Stimulated activated memory B cell treated with anti-CD40 and anti-IgM and Interleukin-4, amounts not matched to agents 10 μg/mL and 1 μg/mL and 100 μg/mL, for 72 hours (primary cell): ENCODE results near the gene RUBCN.
"Not testable (repeated sequence)": the region's sequence is repeated elsewhere in the genome, so short reads cannot be mapped to it uniquely, and the experiment has no call there.

Source experiments
- ATAC-seq: fragments of 150-1000 bp; cut with Tn5 transposase; 2 replicates; pipeline ENCODE4 v1.10.0; 2021
- H3K27ac Mint-ChIP-seq: one replicate; pipeline ENCODE4 v1.8.0; 2022; ENCODE audit warnings: mild to moderate bottlenecking, mixed read lengths
- H3K27me3 Mint-ChIP-seq: one replicate; pipeline ENCODE4 v1.8.0; 2022; ENCODE audit warnings: mixed read lengths
- H3K36me3 Mint-ChIP-seq: one replicate; pipeline ENCODE4 v1.8.0; 2022; ENCODE audit warnings: mixed read lengths
- H3K4me1 Mint-ChIP-seq: one replicate; pipeline ENCODE4 v1.8.0; 2022; ENCODE audit warnings: mixed read lengths
- H3K4me3 Mint-ChIP-seq: one replicate; pipeline ENCODE4 v1.8.0; 2022; ENCODE audit warnings: mild to moderate bottlenecking, moderate library complexity, mixed read lengths
- H3K9me3 Mint-ChIP-seq: one replicate; pipeline ENCODE4 v1.8.0; 2022; ENCODE audit warnings: mixed read lengths

Gene RUBCN

DNA sequence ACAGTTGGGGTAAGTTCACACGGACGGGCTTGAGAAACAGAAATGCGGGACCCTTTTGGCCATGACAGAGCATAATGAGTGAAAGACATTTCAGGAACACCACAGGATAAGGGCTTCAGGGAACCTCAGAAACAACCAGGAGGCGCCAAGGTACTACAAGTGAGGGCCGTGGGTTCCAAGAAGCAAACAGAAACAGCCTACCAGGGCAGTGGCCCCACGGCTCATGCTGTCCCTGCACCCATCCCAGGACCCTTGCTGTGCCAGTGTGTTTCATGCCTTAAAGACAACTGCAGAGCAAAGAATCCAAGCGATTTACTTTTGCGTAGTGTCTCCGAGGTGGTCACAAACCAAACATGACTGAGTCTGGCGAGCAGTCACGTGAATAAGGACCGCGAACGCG, 54.0 kb downstream of the RUBCN start:
- Mint-ChIP-seq H3K36me3 (peaks cover 67% of the 10 kb centered on the region), H3K4me1 (peaks cover 6% of the 10 kb centered on the region), H3K27ac (no peak overlapping the region), H3K9me3 (no peaks in the 10 kb centered on the region), H3K4me3 (no peak overlapping the region), H3K27me3 (no peaks in the 10 kb centered on the region)
- ATAC-seq, result no peak

DNA sequence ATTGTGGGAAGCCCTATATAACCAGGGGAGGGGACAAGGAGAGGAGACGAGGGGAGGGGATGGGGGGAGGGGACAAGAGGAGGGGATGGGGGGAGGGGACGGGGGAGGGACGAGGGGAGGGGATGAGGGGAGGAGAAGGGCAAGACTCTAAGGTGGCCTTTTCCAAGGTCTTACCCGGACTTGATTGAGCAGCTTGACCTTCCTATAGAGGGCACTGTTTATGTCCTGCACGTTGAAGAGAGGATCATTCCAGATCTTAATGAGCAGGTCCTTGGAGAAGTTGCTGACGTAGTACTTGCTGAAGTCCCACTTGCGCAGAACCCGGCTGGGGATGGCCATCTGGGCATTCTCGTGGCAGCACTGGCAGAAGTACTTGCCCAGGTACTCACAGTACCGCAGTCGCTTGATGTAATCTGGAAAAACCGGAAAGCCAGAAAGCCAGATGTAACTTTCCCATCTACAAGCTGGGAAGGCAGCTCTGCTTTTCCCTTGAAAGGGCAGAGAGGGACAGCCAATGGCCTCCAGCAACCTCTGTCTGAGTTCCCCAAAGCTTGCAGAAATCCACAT, 55.7 kb downstream of the RUBCN start:
- H3K4me3 Mint-ChIP-seq, result no peak overlapping the region
- H3K4me1 Mint-ChIP-seq, result peaks cover 16% of the 10 kb centered on the region
- ATAC-seq, result no peak
- H3K9me3 Mint-ChIP-seq, result no peaks in the 10 kb centered on the region
- H3K36me3 Mint-ChIP-seq, result peaks cover 70% of the 10 kb centered on the region
- no peak overlapping the region for H3K27ac Mint-ChIP-seq
- H3K27me3 Mint-ChIP-seq, result no peaks in the 10 kb centered on the region

DNA sequence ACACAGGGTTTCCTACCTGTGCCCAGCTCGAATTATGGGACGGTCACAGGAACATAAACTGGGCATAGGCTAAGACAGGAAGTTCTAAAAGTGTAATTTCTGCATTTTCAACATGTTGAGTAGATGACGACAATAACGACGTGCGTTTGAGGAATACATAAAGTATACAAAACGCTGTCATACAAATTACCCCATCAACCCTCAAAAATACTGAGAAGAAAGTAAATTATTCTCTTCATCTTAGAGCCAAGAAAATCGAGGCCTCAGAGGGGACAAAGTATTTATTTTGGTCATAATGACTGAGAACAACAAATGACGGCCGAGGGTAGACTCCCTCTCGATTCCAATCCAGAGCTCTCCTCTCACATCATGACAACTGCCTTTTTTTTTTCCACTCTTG, 60.8 kb downstream of the RUBCN start:
- H3K4me3 Mint-ChIP-seq, result no peak overlapping the region
- peaks cover 78% of the 10 kb centered on the region for H3K36me3 Mint-ChIP-seq
- no peak for ATAC-seq
- peak overlapping the region; percentile 71 for H3K27ac Mint-ChIP-seq
- H3K4me1 Mint-ChIP-seq, result peaks cover 51% of the 10 kb centered on the region
- H3K27me3 Mint-ChIP-seq, result no peaks in the 10 kb centered on the region
- no peaks in the 10 kb centered on the region for H3K9me3 Mint-ChIP-seq

DNA sequence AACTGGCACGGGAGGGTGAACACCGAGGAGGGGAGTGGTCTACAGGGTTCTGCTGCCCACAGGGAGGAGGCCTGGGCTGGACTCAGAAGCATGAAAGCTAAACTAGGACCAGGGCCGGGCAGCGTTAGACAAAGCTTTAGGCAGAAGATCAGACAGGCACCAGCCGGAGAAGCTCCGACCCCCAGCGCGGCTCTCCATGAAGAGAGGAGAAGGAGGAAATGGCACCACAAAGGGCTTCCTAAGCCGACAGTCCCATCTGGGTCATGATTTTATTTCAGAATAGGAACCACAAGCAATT, 61.2 kb downstream of the RUBCN start:
- H3K27ac Mint-ChIP-seq, result peak overlapping the region; percentile 71
- H3K36me3 Mint-ChIP-seq, result peaks cover 78% of the 10 kb centered on the region
- no peaks in the 10 kb centered on the region for H3K9me3 Mint-ChIP-seq
- no peak for ATAC-seq
- no peaks in the 10 kb centered on the region for H3K27me3 Mint-ChIP-seq
- peaks cover 51% of the 10 kb centered on the region for H3K4me1 Mint-ChIP-seq
- peak overlapping the region; percentile 2 for H3K4me3 Mint-ChIP-seq

DNA sequence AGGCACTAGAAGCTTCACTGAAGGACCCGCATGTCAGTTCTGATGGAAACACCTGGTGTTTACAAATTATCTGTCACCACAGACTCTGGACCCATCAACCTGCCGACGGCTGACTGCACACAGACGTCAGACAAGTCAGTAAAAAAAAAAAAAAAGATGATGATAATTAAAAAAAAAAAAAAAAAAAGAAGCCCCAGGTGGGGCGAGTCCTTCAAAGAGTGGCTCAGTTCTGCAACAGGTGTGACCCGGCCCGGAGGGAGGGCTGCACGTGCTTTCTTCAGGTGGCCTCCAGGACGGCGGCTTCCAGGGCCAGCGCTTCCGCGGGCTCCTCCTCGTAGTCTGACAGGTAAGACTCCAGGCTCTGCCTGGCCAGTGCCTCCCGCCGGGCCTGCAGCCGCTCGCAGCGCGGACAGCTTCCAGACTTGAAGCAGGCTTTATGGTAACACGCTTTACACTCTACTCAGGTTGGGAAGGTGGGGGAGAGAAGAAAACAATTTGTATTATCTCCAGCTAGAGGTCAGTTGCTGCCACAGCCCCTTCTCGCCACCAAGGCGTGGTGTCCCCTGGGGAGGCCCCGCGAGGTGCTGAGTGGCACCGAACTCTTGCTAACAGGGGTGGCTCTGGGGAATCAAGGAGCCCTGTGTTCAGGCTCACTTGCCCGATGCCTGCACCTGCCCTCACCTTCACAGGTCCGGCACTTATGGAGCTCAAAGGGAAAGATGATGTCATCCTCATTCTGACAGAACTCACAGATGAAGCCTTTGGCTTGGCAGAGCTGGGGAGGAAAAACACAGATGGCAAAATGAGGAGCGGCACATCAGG, 61.8 kb downstream of the RUBCN start:
- no peaks in the 10 kb centered on the region for H3K27me3 Mint-ChIP-seq
- H3K4me1 Mint-ChIP-seq, result peaks cover 51% of the 10 kb centered on the region
- peak; percentile 94 for ATAC-seq
- peak overlapping the region; percentile 66 for H3K4me3 Mint-ChIP-seq
- peak overlapping the region; percentile 71 for H3K27ac Mint-ChIP-seq
- no peaks in the 10 kb centered on the region for H3K9me3 Mint-ChIP-seq
- H3K36me3 Mint-ChIP-seq, result peaks cover 74% of the 10 kb centered on the region

DNA sequence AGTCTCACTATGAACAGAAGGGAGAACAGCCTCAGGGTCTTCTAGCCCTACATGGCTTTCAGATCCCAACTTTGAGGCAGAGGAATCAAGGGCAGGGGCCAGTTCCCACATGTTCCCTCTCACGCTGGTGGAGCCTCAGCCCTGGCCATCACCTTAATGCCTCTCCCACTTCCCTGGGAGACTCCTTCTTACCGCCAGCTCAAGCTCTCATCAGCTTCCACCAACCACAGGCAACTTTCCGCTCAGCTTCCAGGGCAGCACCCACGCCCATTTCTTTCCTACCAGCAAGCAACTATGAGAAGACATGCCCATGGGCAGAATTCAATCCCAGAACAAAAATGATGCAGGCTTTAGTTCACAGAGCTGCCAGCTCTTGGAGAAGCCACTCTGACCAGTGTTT, 63.5 kb downstream of the RUBCN start:
- no peak for ATAC-seq
- H3K4me1 Mint-ChIP-seq, result peaks cover 56% of the 10 kb centered on the region
- H3K9me3 Mint-ChIP-seq, result no peaks in the 10 kb centered on the region
- peak overlapping the region; percentile 71 for H3K27ac Mint-ChIP-seq
- H3K36me3 Mint-ChIP-seq, result peaks cover 63% of the 10 kb centered on the region
- peak overlapping the region; percentile 66 for H3K4me3 Mint-ChIP-seq
- H3K27me3 Mint-ChIP-seq, result no peaks in the 10 kb centered on the region

DNA sequence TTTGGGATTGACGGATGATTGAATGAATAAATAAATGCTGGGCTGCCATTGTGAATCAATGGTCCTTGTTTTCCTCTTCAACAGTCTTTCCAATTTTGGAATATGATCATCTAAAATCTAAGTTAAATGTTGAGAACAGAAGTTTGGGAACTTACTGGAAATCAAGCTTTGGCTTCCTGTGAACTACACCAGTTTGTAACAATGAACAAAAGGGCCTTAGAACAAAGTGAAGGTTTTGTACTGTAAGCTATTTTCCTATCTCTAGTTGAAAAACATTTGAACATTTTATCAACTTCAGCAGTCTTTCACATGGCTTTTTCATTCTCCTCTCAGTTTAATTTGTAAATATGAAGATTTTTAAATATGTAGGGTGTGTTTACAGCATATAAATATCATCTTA, 66.3 kb downstream of the RUBCN start:
- Mint-ChIP-seq H3K4me3 (no peak overlapping the region), H3K27ac (peak overlapping the region; percentile 4), H3K4me1 (peaks cover 44% of the 10 kb centered on the region), H3K27me3 (no peaks in the 10 kb centered on the region), H3K9me3 (no peaks in the 10 kb centered on the region), H3K36me3 (peaks cover 42% of the 10 kb centered on the region)
- no peak for ATAC-seq

DNA sequence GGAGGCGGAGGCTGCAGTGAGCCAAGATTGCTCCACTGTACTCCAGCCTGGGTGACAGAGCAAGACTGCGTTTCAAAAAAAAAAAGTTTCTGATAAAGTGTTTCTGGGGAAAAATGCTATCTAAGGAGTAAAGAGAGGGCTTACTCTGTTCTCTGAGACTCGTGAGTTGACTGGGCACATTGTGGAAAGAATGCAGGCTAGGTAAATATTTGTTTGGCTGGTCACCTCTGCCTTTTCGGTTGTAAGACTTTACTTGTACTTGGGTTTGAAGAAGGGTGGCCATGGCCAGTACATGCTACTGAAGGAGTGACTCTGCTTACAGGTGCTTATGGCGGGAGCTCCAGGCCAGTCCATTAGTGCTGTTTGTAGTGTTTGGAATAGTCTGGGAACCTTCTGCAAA, 68.7 kb downstream of the RUBCN start:
- no peak overlapping the region for H3K4me3 Mint-ChIP-seq
- ATAC-seq, result no peak
- H3K4me1 Mint-ChIP-seq, result peaks cover 21% of the 10 kb centered on the region
- H3K27ac Mint-ChIP-seq, result no peak overlapping the region
- H3K9me3 Mint-ChIP-seq, result no peaks in the 10 kb centered on the region
- H3K27me3 Mint-ChIP-seq, result no peaks in the 10 kb centered on the region
- peaks cover 18% of the 10 kb centered on the region for H3K36me3 Mint-ChIP-seq

DNA sequence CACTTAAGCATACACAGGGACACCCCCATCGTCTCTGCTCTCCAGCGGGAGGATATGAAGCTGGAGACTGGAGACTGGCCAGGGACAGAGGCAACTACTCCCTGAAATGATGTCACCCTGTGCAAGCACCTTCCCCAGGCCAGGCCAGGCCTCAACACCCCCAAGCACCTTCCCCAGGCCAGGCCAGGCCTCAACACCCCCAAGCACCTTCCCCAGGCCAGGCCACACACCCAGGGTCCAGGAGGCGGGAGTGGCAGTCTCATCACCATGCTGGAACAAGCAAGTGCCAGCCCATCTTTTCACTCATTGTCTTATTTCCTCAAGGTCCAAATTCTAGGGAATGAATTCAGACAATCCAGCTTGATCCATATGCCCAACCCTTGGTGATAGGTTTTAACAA, 69.4 kb downstream of the RUBCN start:
- H3K9me3 Mint-ChIP-seq, H3K27me3 Mint-ChIP-seq, H3K4me3 Mint-ChIP-seq, ATAC-seq, H3K27ac Mint-ChIP-seq: not testable (repeated sequence)
- H3K4me1 Mint-ChIP-seq, result peaks cover 25% of the 10 kb centered on the region
- H3K36me3 Mint-ChIP-seq, result peaks cover 17% of the 10 kb centered on the region

DNA sequence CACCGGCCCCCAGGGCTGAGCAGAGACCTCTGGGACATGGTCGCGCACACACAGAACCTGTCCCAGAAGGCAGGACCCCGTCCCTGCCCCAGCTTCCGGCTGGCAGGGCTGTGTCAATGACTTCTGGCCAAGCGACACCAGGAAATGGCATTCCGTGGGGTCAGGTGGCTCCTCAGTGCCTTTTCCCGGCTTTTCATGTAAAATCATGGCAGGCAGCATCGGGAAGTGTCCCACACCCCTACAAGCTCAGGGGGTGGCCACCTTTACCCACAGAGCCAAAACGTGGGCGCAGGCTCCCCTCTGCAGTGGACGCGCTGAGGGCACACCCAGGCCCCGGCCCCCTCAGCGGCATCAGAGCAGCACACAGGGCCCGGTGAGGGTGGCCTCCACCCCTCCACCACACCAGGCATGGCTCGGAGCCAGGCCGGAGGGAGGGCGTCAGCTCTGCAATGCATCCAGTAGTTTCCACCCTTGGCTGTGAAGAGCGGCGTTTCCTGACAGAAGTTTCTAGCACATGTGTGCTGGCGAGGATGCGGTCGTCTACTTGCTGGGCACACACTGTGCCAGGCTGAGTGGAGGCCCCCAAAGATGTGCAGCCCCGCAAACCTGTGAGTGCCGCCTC, 70.4 kb downstream of the RUBCN start:
- not testable (repeated sequence) for H3K9me3 Mint-ChIP-seq, ATAC-seq, H3K4me3 Mint-ChIP-seq, H3K27me3 Mint-ChIP-seq, H3K36me3 Mint-ChIP-seq, H3K27ac Mint-ChIP-seq
- H3K4me1 Mint-ChIP-seq, result peaks cover 24% of the 10 kb centered on the region

DNA sequence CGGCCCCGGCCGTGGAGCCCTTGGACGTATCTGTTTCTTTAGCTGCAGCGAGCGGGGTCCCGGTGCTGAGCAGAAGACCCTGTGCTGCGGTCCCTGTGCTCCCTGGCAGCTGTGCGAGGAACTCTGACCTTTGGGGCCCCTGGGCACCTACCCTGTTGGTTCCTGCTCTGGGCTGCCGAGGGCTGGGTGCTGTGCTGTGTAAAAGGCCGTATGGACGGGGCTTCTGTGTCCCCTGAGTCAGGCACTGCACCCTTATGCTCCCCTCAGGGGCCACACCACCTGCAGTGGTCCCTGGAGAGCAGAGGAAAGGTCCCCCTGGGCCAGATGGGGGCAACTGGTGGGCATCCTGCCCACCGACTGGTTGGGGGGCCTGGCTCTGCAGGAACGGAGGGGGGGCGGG, 71.2 kb downstream of the RUBCN start:
- not testable (repeated sequence) for H3K27ac Mint-ChIP-seq, H3K9me3 Mint-ChIP-seq, H3K27me3 Mint-ChIP-seq, H3K36me3 Mint-ChIP-seq, H3K4me3 Mint-ChIP-seq
- peaks cover 21% of the 10 kb centered on the region for H3K4me1 Mint-ChIP-seq
- ATAC-seq, result peak; percentile 71

DNA sequence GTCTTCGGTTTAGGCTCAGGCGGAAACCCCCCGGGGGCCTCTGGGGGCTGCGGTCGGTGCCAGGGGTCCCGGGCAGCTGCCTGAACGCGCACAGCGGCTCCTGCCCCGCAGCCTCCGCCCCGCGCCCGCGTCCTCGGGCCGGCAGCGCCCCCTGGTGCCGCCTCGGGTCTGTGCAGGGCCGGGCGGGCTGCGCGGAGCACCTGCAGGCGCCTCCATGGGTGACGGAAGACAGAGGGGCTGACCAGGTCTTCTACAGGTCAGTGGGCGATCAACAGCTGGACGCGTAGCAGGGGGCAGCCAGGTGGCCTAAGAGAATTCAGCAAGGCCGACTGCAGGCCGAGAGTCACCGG, 71.6 kb downstream of the RUBCN start:
- H3K27ac Mint-ChIP-seq, result peak overlapping the region; percentile 70
- peaks cover 21% of the 10 kb centered on the region for H3K4me1 Mint-ChIP-seq
- not testable (repeated sequence) for H3K36me3 Mint-ChIP-seq, H3K27me3 Mint-ChIP-seq, H3K4me3 Mint-ChIP-seq, H3K9me3 Mint-ChIP-seq
- ATAC-seq, result peak; percentile 88

DNA sequence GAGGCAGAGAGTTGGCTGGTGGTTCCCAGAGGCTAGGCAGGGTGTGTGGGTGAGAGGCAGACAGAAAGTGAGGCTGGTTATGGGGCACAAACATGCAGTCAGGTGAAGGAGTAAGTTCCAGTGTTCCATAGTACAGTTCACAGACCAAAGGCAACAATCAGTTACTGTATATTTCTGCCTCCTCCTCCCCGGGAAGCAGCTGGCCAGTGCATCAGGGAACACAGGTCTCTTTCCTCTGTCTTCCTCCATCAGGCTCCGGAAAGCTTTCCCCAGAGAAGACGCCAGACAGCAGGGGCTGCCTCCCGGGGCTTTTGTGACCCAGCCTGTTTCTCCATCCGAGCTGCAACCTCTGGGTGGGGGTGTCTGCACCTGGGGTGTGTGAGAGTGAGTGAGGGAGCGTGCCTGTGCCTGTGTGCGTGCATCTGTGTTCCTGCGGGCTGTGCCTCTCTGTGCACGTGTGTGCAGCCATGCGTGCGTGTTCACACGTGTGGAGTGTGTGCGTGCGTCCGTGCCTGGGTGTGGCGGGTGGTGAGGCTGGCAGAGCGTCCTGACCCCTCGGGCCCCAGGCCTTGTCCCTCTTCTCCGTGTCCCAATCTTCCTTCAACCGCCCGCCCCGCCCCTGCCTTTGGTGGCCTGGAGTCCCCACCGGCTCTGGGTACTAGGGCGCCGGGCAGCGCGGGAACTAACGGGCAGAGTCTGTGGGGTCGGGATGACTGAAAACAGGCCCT, 72.1 kb downstream of the RUBCN start:
- H3K36me3 Mint-ChIP-seq, H3K9me3 Mint-ChIP-seq, H3K27me3 Mint-ChIP-seq: not testable (repeated sequence)
- peak overlapping the region; percentile 70 for H3K4me3 Mint-ChIP-seq
- peaks cover 21% of the 10 kb centered on the region for H3K4me1 Mint-ChIP-seq
- H3K27ac Mint-ChIP-seq, result peak overlapping the region; percentile 70
- peak; percentile 85 for ATAC-seq

DNA sequence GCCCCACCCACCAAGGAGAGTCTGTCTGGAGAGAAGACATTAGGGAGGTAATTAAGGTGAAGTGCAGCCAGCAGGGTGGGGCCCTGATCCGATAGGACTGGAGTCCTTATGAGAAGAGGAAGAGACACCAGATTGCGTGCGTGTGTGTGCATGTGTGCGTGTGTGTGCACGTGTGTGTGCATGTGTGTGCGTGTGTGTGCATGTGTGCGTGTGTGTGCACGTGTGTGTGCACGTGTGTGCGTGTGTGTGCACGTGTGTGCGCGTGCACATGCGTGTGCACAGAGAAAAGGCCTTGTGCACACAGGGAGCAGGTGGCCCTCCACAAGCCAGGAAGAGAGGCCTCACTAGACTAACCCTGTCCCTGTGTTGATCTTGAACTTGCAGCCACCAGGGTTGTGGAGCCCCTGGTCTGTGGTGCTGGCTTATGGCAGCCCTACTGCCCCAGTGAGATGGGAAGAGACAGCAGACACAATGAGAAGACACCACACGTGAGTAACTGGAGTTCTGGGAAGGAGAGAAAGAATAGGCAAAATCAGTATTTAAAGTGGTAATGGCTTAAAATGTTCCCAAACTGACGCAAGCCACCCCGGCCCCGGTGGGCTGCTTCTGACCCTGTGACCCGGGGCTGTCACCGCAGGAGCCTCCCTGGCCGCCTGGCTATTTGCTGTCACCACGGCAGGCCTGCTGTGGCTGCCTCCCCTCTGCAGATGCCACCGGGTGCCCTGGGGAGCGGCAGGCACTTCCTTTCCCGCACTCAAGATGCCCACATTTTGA, 73.2 kb downstream of the RUBCN start:
- not testable (repeated sequence) for H3K27ac Mint-ChIP-seq

DNA sequence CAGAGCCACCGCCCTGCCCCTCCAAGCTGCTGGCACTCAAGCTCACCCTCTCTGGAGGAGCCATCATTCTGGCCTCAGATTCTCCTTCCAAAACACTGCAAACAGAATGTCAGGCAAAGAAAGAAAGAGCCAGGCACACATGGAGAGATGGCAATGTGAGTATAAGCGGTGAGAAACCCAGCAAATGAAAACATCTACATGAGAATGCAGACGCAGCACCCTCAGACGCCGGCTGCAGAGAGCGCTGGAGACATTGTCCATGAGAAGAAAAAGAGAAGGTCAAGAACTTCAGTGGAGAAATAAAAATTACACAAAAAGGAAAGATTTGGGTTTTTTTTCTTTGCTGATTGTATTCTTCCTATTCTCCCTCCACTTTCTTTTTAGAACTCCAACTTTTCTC, 74.4 kb downstream of the RUBCN start:
- H3K27me3 Mint-ChIP-seq, H3K36me3 Mint-ChIP-seq, H3K27ac Mint-ChIP-seq, H3K4me3 Mint-ChIP-seq, ATAC-seq, H3K9me3 Mint-ChIP-seq: not testable (repeated sequence)
- H3K4me1 Mint-ChIP-seq, result peaks cover 12% of the 10 kb centered on the region

More for the DNA sequence above, 73.2 kb downstream of the RUBCN start:
- H3K36me3 Mint-ChIP-seq, ATAC-seq, H3K27me3 Mint-ChIP-seq, H3K9me3 Mint-ChIP-seq, H3K4me3 Mint-ChIP-seq: not testable (repeated sequence)
- H3K4me1 Mint-ChIP-seq, result peaks cover 15% of the 10 kb centered on the region
